Prostate gland (tissue), 2 donors: ENCODE data around the gene PTPDC1. TPM values are rescaled to one million over a fixed set of nuclear protein-coding genes. Genes with fewer than 3 reads are reported as not detected.
A peak's percentile ranks its signal among the peaks of the same experiment; 100 is the strongest.

ENCODE experiments used
- DNase-seq: peaks from one replicate; pipeline ENCODE4 v3.0.0-alpha.2; 2019; ENCODE audit warnings: low spot score
- H3K27ac ChIP-seq, 2 donors: fragments of 200-600 bp; sonication (generic); 2 replicates each; pipeline ENCODE4 v1.5.1; 2017 to 2019
- H3K27me3 ChIP-seq: fragments of 200-600 bp; sonication (generic); replicated peaks from 2 replicates; pipeline ENCODE4 v1.5.1; 2019; ENCODE audit not compliant: insufficient read depth
- H3K36me3 ChIP-seq, 2 donors: fragments of 200-600 bp; sonication (generic); 1 replicate in 1 of 2; 2 replicates in 1 of 2; pipeline versions ENCODE4 v1.5.1 to v1.8.1; 2017 to 2019
- H3K4me1 ChIP-seq: fragments of 200-600 bp; sonication (generic); replicated peaks from 2 replicates; pipeline ENCODE4 v1.5.1; 2019
- H3K4me3 ChIP-seq, 2 donors: fragments of 200-600 bp; sonication (generic); 2 replicates each; pipeline ENCODE4 v1.5.1; 2017 to 2019
- H3K9me3 ChIP-seq: fragments of 200-600 bp; sonication (generic); 2 replicates; pipeline ENCODE4 v1.5.1; 2017
- CTCF ChIP-seq, 4 experiments: fragments of 200-600 bp in 2 of 4; fragments of 450-650 bp in 2 of 4; sonication (generic) in 2 of 4; IDR thresholded peaks; 1 replicate in 3 of 4; 2 replicates in 1 of 4; pipeline ENCODE4 v1.5.1; 2016 to 2019; ENCODE audit warnings: antibody characterized with exemption in 4 of 4, mild to moderate bottlenecking in 2 of 4, moderate library complexity in 2 of 4
- POLR2A ChIP-seq: fragments of 450-650 bp; IDR thresholded peaks from one replicate; pipeline ENCODE4 v1.6.1; 2016; ENCODE audit warnings: antibody characterized with exemption, mild to moderate bottlenecking
- POLR2AphosphoS5 ChIP-seq: sonication (generic); formaldehyde crosslinking; IDR thresholded peaks from one replicate; pipeline ENCODE4 v1.6.1; 2017; ENCODE audit warnings: antibody characterized with exemption
- WGBS: methylation state at CpG from one replicate; pipeline ENCODE4 v1.1.5; 2018; 5-methylcytosine and 5-hydroxymethylcytosine counted together
- intact Hi-C: fragments of 100-400 bp; cut with DNase I; formaldehyde crosslinking; loops from one replicate; pipeline ENCODE4 v1.14.2; 2022
- total RNA-seq, 2 donors: library from RNA; depleted of rRNA; stranded (reverse); fragments of >200 nt; gene quantifications; one replicate each; pipeline ENCODE4 v1.1.0, GENCODE V29; 2016

Gene PTPDC1
- total RNA-seq, 2 donors from 2014 or later: 4.6 to 17.9 TPM

GRCh38 chr9:94127806-94128205, 43.5 kb downstream of the PTPDC1 start:
- Histone ChIP-seq H3K9me3 (no peaks in the 10 kb centered on the region), H3K36me3 (no peaks in the 10 kb centered on the region), H3K4me1 (no peaks in the 10 kb centered on the region), H3K27ac (no peak overlapping the region), H3K4me3 (no peak overlapping the region), H3K27me3 (no peaks in the 10 kb centered on the region)
- DNase-seq: no peak
- TF ChIP-seq POLR2AphosphoS5 (no peak), CTCF (IDR thresholded peaks at IDR 0.05) (no peak), POLR2A (no peak)
- intact Hi-C loops: no loop called here

- no peak for DNase-seq
- intact Hi-C loops: no loop called here
- Histone ChIP-seq H3K9me3 (no peaks in the 10 kb centered on the region), H3K4me3 (no peak overlapping the region), H3K27ac (no peak overlapping the region), H3K36me3 (no peaks in the 10 kb centered on the region), H3K27me3 (no peaks in the 10 kb centered on the region), H3K4me1 (no peaks in the 10 kb centered on the region)
- TF ChIP-seq CTCF (IDR thresholded peaks at IDR 0.05) (no peak), POLR2A (no peak), POLR2AphosphoS5 (no peak)
Observed at GRCh38 chr9:94128580-94128979, 44.3 kb downstream of the PTPDC1 start.

GRCh38 chr9:94134629-94135028, 50.4 kb downstream of the PTPDC1 start:
- no peaks in the 10 kb centered on the region for H3K27me3 ChIP-seq
- WGBS: 73% methylated on average over 7 of the region's 7 CpGs
- no peak for DNase-seq
- no peaks in the 10 kb centered on the region for H3K36me3 ChIP-seq
- no peak overlapping the region for H3K4me3 ChIP-seq
- H3K4me1 ChIP-seq: peaks cover 7% of the 10 kb centered on the region
- TF ChIP-seq POLR2A (no peak), POLR2AphosphoS5 (no peak), CTCF (IDR thresholded peaks at IDR 0.05) (no peak)
- intact Hi-C loops: loop anchor here (1.0 kb wide), 1 partner anchor 32 kb away; no protein-coding TSS in a partner anchor
- peak overlapping the region; percentile 72 to 76 for H3K27ac ChIP-seq
- no peaks in the 10 kb centered on the region for H3K9me3 ChIP-seq

- 14% methylated on average over 3 of the region's 3 CpGs for WGBS
- peak; percentile 86 for DNase-seq
- TF ChIP-seq POLR2AphosphoS5: peak; percentile 99
- TF ChIP-seq POLR2A: no peak
- peak in 2 of 4 experiments; percentile 28 to 40 for TF ChIP-seq CTCF (IDR thresholded peaks at IDR 0.05)
- peak overlapping the region; percentile 72 to 76 for H3K27ac ChIP-seq
- H3K27me3 ChIP-seq: no peaks in the 10 kb centered on the region
- H3K4me1 ChIP-seq: peaks cover 7% of the 10 kb centered on the region
- H3K36me3 ChIP-seq: no peaks in the 10 kb centered on the region
- no peak overlapping the region for H3K4me3 ChIP-seq
- intact Hi-C loops: loop anchor here (1.0 kb wide), 1 partner anchor 31 kb away; no protein-coding TSS in a partner anchor
- no peaks in the 10 kb centered on the region for H3K9me3 ChIP-seq
Observed at GRCh38 chr9:94135222-94135621, 51.0 kb downstream of the PTPDC1 start.

DNA sequence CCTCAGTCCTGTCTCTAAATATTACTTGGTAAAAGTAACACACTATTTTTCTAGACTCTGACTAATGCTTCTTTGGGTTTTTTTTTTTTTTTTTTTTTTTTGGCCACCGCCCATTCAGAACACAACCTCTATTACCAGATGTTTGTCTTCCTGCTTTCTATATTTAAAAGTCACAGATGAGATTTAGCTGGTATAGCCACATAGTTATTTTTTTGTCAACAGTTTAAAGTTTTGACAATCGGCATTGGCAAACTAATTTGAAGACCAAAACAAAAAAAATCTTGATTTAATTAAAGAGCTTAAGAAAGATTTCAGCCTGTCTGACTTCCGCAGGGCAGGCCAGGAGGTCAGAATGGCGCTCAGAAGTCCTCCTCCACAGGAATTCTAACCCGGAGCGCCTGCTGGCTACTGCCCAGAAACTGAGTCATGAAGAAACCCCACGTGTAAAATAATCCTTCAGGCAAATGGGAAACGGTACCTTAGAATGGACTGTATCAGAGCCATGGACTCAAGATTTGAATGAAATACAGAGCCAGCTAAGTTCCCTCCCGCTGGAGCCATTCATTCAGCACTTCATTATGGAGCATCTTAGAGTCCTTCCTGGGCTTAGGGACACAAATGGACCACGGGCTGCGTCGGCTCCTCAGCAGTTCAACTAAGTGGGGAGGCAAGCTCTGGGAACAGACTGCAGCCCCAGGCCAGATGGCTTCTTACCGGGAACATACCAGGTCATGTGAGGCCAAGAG, 55.6 kb downstream of the PTPDC1 start:
- Histone ChIP-seq H3K27ac (peak overlapping the region; percentile 70 to 80), H3K27me3 (no peaks in the 10 kb centered on the region), H3K9me3 (no peaks in the 10 kb centered on the region), H3K4me3 (no peak overlapping the region), H3K36me3 (no peaks in the 10 kb centered on the region), H3K4me1 (peaks cover 7% of the 10 kb centered on the region)
- WGBS: 35% methylated on average over 13 of the region's 13 CpGs
- TF ChIP-seq CTCF (IDR thresholded peaks at IDR 0.05) (no peak), POLR2AphosphoS5 (peak; percentile 63)
- peak; percentile 68 for DNase-seq
- intact Hi-C loops: loop anchor here (1.0 kb wide), 1 partner anchor 26 kb away; no protein-coding TSS in a partner anchor
